CD14-positive monocyte (primary cell): ENCODE data around the gene SLN. TPM values are rescaled to one million over a fixed set of nuclear protein-coding genes. Genes with fewer than 3 reads are reported as not detected.

Experiments
- DNase-seq, 3 donors: peaks; one replicate each; pipeline ENCODE4 v3.0.0-alpha.2; 2011 to 2022
- H2AFZ ChIP-seq: 2 replicates; pipeline ENCODE4 v1.6.0; 2012; ENCODE audit warnings: mild to moderate bottlenecking, low read depth, low read length, inconsistent platforms; ENCODE audit not compliant: insufficient read depth, poor library complexity, severe bottlenecking
- H3K27ac ChIP-seq, 2 donors: 1 replicate in 1 of 2; 2 replicates in 1 of 2; pipeline ENCODE4 v1.5.1; 2012 to 2013; ENCODE audit warnings: low read length in 2 of 2, control low read depth in 1 of 2, inconsistent platforms in 1 of 2, low read depth in 1 of 2, mild to moderate bottlenecking in 1 of 2
- H3K27me3 ChIP-seq, 2 donors: one replicate each; pipeline versions ENCODE4 v1.6.0 to v1.6.1; 2011 to 2013; ENCODE audit warnings: low read length in 2 of 2; ENCODE audit not compliant: control insufficient read depth in 2 of 2, insufficient read depth in 2 of 2
- H3K36me3 ChIP-seq, 2 donors: replicated peaks in 1 of 2; 1 replicate in 1 of 2; 2 replicates in 1 of 2; pipeline versions ENCODE4 v1.5.1 to v1.6.1; 2012 to 2013; ENCODE audit warnings: low read length in 2 of 2, control low read depth in 1 of 2, inconsistent platforms in 1 of 2, mild to moderate bottlenecking in 1 of 2; ENCODE audit not compliant: insufficient read depth in 2 of 2, control insufficient read depth in 1 of 2
- H3K4me1 ChIP-seq, 2 donors: 1 replicate in 1 of 2; 2 replicates in 1 of 2; pipeline versions ENCODE4 v1.5.1 to v1.6.1; 2012 to 2013; ENCODE audit warnings: low read length in 2 of 2, control low read depth in 1 of 2, inconsistent platforms in 1 of 2, mild to moderate bottlenecking in 1 of 2, moderate library complexity in 1 of 2; ENCODE audit not compliant: insufficient read depth in 2 of 2, control insufficient read depth in 1 of 2
- H3K4me2 ChIP-seq: replicated peaks from 2 replicates; pipeline ENCODE3; 2012; ENCODE audit warnings: low read length, moderate library complexity, mild to moderate bottlenecking; ENCODE audit not compliant: poor library complexity, severe bottlenecking; ENCODE audit errors: extremely low read depth
- H3K4me3 ChIP-seq, 3 experiments: fragments of 200-600 bp in 1 of 3; sonication (generic) in 1 of 3; replicated peaks in 1 of 3; 1 replicate in 2 of 3; 2 replicates in 1 of 3; pipeline ENCODE4 v1.5.1; 2011 to 2013; ENCODE audit warnings: low read length in 3 of 3, mild to moderate bottlenecking in 3 of 3, control low read depth in 2 of 3, low read depth in 2 of 3, inconsistent platforms in 1 of 3, moderate library complexity in 1 of 3
- H3K79me2 ChIP-seq: 2 replicates; pipeline ENCODE4 v1.6.0; 2012; ENCODE audit warnings: mild to moderate bottlenecking, control low read depth, inconsistent platforms, low read length, moderate library complexity; ENCODE audit not compliant: insufficient read depth
- H3K9ac ChIP-seq: 2 replicates; pipeline ENCODE4 v1.6.0; 2017; ENCODE audit warnings: low read length, mild to moderate bottlenecking; ENCODE audit not compliant: insufficient read depth, poor library complexity, severe bottlenecking
- H3K9me3 ChIP-seq, 2 donors: replicated peaks in 1 of 2; 1 replicate in 1 of 2; 2 replicates in 1 of 2; pipeline versions ENCODE4 v1.5.1 to v1.6.1; 2012 to 2013; ENCODE audit warnings: low read length in 2 of 2, control low read depth in 1 of 2; ENCODE audit not compliant: control insufficient read depth in 1 of 2, insufficient read depth in 1 of 2
- H4K20me1 ChIP-seq: 2 replicates; pipeline ENCODE4 v1.6.0; 2012; ENCODE audit warnings: mild to moderate bottlenecking, low read length, control low read depth, moderate library complexity; ENCODE audit not compliant: insufficient read depth
- H3K27ac Mint-ChIP-seq, 7 donors: one replicate each; pipeline ENCODE4 v1.8.0; 2020; ENCODE audit warnings: mild to moderate bottlenecking in 7 of 7, mixed read lengths in 7 of 7, moderate library complexity in 6 of 7, inconsistent platforms in 2 of 7
- H3K27me3 Mint-ChIP-seq, 3 donors: one replicate each; pipeline ENCODE4 v1.8.0; 2021 to 2022; ENCODE audit warnings: low read depth in 3 of 3, mild to moderate bottlenecking in 3 of 3, mixed read lengths in 3 of 3, moderate library complexity in 3 of 3, inconsistent platforms in 1 of 3
- H3K36me3 Mint-ChIP-seq, 2 donors: one replicate each; pipeline ENCODE4 v1.8.0; 2020; ENCODE audit warnings: mixed read lengths in 2 of 2, inconsistent platforms in 1 of 2, mild to moderate bottlenecking in 1 of 2
- H3K4me1 Mint-ChIP-seq: one replicate; pipeline ENCODE4 v1.8.0; 2020; ENCODE audit warnings: mild to moderate bottlenecking, mixed read lengths
- H3K4me3 Mint-ChIP-seq, 2 donors: one replicate each; pipeline ENCODE4 v1.8.0; 2020; ENCODE audit warnings: mild to moderate bottlenecking in 2 of 2, mixed read lengths in 2 of 2, moderate library complexity in 1 of 2
- H3K9me3 Mint-ChIP-seq, 7 donors: one replicate each; pipeline ENCODE4 v1.8.0; 2020 to 2022; ENCODE audit warnings: mixed read lengths in 7 of 7, mild to moderate bottlenecking in 6 of 7, moderate library complexity in 6 of 7, inconsistent platforms in 2 of 7
- CTCF ChIP-seq: fragments of 200-600 bp; IDR thresholded peaks from one replicate; pipeline ENCODE4 v1.8.0; 2022; ENCODE audit warnings: antibody characterized with exemption, mild to moderate bottlenecking
- WGBS: methylation state at CpG from one replicate; pipeline ENCODE4 v1.1.5; 2013; ENCODE audit warnings: missing lambda C conversion rate; ENCODE audit not compliant: insufficient coverage; 5-methylcytosine and 5-hydroxymethylcytosine counted together
- intact Hi-C, 2 donors: fragments of 100-400 bp; cut with micrococcal nuclease; formaldehyde crosslinking; loops; one replicate each; pipeline versions ENCODE4 v1.15.0 to v1.15.1; 2023
- polyA plus RNA-seq, 3 donors: library from polyadenylated mRNA; depleted of rRNA in 1 of 3; unstranded in 2 of 3; stranded (reverse) in 1 of 3; fragments of 300-500 nt in 2 of 3; fragments of >200 nt in 1 of 3; fragmentation: Illumina TruSeq in 2 of 3; gene quantifications; 1 replicate in 2 of 3; 2 replicates in 1 of 3; pipeline ENCODE4 v1.2.3, GENCODE V29; 2012 to 2021

Gene SLN
- polyA plus RNA-seq, 3 donors: not detected

GRCh38 chr11:107666911-107667613 is 44.8 kb downstream of the SLN start:
- H4K20me1 ChIP-seq: no peaks in the 10 kb centered on the region
- no peak overlapping the region for H3K4me2 ChIP-seq
- intact Hi-C loops: no loop called here
- H2AFZ ChIP-seq: no peak overlapping the region
- no peak overlapping the region for H3K4me3 Mint-ChIP-seq
- no peaks in the 10 kb centered on the region for H3K9me3 Mint-ChIP-seq
- no peak overlapping the region for H3K9ac ChIP-seq
- WGBS: 83% methylated on average over 2 of the region's 8 CpGs
- no peak for DNase-seq
- no peaks in the 10 kb centered on the region for H3K4me1 Mint-ChIP-seq
- H3K27me3 Mint-ChIP-seq: peaks cover 2 to 9% (median 7%) of the 10 kb centered on the region in 3 donors
- H3K79me2 ChIP-seq: no peaks in the 10 kb centered on the region
- no peak overlapping the region for H3K27ac Mint-ChIP-seq
- H3K4me1 ChIP-seq: no peaks in the 10 kb centered on the region
- peaks cover 0 to 3% of the 10 kb centered on the region in 2 donors for H3K27me3 ChIP-seq
- H3K36me3 ChIP-seq: no peaks in the 10 kb centered on the region
- H3K36me3 Mint-ChIP-seq: no peaks in the 10 kb centered on the region
- no peaks in the 10 kb centered on the region for H3K9me3 ChIP-seq
- no peak overlapping the region for H3K4me3 ChIP-seq
- H3K27ac ChIP-seq: no peak overlapping the region
- TF ChIP-seq CTCF: no peak

- H3K4me2 ChIP-seq: no peak overlapping the region
- DNase-seq: no peak
- H3K36me3 Mint-ChIP-seq: no peaks in the 10 kb centered on the region
- no peak overlapping the region for H3K27ac ChIP-seq
- H3K79me2 ChIP-seq: no peaks in the 10 kb centered on the region
- H3K4me3 ChIP-seq: no peak overlapping the region
- no peaks in the 10 kb centered on the region for H3K4me1 Mint-ChIP-seq
- no peaks in the 10 kb centered on the region for H3K36me3 ChIP-seq
- H3K9ac ChIP-seq: no peak overlapping the region
- H3K27ac Mint-ChIP-seq: no peak overlapping the region
- no peaks in the 10 kb centered on the region for H3K9me3 ChIP-seq
- H2AFZ ChIP-seq: no peak overlapping the region
- no peak for TF ChIP-seq CTCF
- peaks cover 2 to 9% (median 6%) of the 10 kb centered on the region in 3 donors for H3K27me3 Mint-ChIP-seq
- intact Hi-C loops: no loop called here
- H3K9me3 Mint-ChIP-seq: no peaks in the 10 kb centered on the region
- no peaks in the 10 kb centered on the region for H4K20me1 ChIP-seq
- H3K4me1 ChIP-seq: no peaks in the 10 kb centered on the region
- 91% methylated on average over 8 of the region's 10 CpGs for WGBS
- H3K4me3 Mint-ChIP-seq: no peak overlapping the region
- H3K27me3 ChIP-seq: peaks cover 0 to 3% of the 10 kb centered on the region in 2 donors
Measured at GRCh38 chr11:107665018-107665417, 46.8 kb downstream of the SLN start.
